ENCODE measurements around the gene ASIC1.
A peak's percentile ranks its signal among the peaks of the same experiment; 100 is the strongest.

ASIC1 gene

DNA sequence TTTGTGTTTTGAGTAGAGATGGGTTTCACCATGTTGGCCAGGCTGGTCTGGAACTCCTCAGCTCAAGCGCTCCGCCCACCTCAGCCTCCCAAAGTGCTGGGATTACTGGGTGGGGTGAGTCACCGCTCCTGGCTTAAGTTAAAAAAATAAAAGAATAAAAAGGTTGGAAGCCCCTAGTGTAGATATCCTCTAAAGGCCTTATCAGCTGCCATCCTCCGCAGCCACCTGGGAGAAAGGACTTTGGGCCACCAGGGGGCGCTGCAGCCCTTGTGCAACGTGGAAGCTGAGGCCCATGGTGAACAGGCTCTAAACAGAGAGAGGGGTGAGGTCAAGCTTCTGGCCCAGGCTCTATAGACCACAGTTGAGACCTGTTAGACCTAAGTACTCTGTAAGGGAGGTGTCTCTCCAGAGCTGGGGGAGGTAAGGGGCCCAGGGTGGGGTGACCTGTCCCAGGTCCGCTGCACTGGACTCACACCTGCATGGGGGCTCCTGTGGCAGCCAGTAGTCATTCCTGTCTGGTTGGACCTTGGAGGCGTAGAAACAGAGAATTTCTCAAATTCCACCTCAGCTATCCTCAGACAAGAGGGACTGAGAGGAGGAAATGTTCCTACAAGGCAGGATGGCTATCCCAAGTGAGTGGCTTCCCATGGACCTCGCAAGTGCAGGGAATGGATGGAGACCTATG, 18.1 kb upstream of the ASIC1 start:
- DNase-seq (ENCODE audit: low read depth, low spot score), result peak; percentile 74
- no peak overlapping the region for H3K4me3 ChIP-seq (ENCODE audit: low read length)

- no peak for DNase-seq (ENCODE audit: low read depth, low spot score)
Measured at GRCh38 chr12:50040657-50041056, 16.7 kb upstream of the ASIC1 start.

GRCh38 chr12:50041062-50041860, 16.1 kb upstream of the ASIC1 start:
- no peak for DNase-seq (ENCODE audit: low read depth, low spot score)
- H3K4me3 ChIP-seq (ENCODE audit: low read length), result no peak overlapping the region

More at GRCh38 chr12:50040657-50041056, 16.7 kb upstream of the ASIC1 start:
- no peak overlapping the region for H3K4me3 ChIP-seq (ENCODE audit: low read length)

GRCh38 chr12:50041962-50042361, 15.4 kb upstream of the ASIC1 start:
- no peak for DNase-seq (ENCODE audit: low read depth, low spot score)
- H3K4me3 ChIP-seq (ENCODE audit: low read length), result no peak overlapping the region

DNA sequence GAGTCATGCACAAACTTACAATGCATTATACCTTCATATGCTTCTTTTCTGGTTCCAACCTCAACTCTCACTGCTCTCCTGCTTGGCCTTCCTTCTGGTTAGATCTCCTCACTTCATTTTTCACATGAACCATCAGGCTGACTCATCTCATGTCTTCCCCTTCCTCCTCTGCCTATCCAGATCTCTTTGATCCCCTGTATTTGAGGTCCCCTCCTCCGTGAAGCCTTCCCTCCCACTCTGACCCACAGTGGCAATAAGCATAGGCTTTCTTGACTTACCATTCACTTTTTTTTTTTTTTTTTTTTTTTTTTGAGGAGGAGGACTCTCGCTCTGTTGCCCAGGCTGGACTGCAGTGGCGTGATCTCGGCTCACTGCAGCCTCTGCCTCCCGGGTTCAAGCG, 14.7 kb upstream of the ASIC1 start:
- no peak for DNase-seq (ENCODE audit: low read depth, low spot score)
- H3K4me3 ChIP-seq (ENCODE audit: low read length), result no peak overlapping the region

DNA sequence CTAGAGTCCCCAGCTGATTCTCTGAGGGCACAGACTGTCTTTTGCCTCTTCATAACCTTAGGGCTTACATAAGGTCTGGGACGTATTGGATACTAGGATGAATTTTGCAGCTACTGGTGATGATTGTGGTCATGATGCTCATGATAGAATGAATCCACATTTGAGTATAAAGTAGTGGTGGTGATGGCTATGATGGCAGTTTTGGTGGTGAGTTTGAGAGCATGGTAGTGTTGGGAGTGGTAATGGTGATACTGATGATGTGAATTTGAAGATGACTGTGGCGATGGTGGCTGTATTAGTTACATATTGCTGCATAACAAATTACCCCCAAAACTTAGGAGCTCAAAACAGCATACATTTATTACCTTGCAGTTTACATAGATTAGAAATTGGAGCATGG, 14.1 kb upstream of the ASIC1 start:
- no peak for DNase-seq (ENCODE audit: low read depth, low spot score)
- no peak overlapping the region for H3K4me3 ChIP-seq (ENCODE audit: low read length)

- no peak for DNase-seq (ENCODE audit: low read depth, low spot score)
- no peak overlapping the region for H3K4me3 ChIP-seq (ENCODE audit: low read length)
Measured at GRCh38 chr12:50043854-50044253, 13.5 kb upstream of the ASIC1 start.

DNA sequence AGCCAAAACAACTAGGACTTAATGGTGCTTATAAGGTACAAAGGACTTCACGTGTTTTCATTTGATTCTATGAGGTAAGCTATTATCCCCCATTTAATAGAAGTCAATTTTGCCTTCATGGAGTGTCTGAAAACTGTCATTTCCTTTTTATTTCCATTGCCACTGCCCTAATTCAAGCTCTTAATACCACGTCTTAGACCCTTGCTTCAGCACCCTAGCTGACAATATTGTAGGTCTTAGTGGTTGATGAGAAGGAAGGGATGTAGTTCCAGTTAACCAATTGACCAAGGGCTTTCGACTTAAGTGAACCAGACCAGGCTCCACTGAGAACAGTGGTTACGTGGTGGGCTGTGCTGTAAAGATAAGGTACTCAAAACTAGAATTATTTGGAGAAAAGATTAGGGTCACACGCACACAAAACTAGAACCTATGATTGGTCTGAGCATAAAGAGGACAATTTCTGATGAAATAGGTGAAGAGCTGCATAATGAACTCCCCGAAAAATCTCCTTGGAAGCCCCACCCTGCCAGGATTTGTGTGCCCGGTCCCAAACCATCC, 9.6 kb upstream of the ASIC1 start:
- H3K4me3 ChIP-seq (ENCODE audit: low read length), result no peak overlapping the region
- DNase-seq (ENCODE audit: low read depth, low spot score), result no peak

DNA sequence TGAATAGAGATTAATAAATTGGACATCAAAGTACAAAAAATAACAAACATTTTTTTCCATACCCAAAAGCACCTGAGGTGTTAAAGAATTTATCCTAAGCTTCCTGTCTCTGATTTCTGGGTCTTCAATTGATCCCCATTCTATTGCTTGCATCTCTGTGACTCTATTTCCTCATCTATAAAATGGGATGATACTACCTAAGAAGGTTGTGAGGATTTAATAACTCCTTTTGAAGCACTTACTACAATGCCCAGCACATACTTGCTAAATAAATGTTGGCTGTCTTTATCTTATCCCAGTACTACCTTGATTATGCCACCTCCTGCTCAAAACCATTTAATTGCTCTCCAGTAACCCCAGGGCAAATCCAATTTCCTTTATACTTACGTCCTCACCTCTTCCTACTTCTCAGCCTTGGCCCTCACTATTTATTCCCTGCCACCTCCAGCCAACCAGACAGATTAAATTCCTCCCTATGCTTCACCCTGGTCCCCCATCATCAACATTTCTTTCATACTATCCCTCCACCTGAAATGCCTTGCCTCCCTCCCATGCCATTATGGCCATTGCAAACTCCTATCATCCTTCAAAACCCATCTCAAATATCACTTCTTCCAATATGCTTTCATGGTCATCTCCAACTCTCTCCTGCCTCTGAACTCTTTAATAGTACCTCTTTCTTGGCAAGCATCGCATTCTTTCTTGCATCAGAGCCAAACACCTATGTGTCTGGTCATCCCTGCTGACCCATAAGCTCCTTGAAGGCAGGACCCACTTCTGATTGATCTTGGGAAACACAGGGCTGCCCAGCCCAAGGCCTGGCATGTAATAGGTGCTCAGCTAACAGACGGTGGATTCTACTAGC, 7.9 kb upstream of the ASIC1 start:
- H3K4me3 ChIP-seq (ENCODE audit: low read length), result no peak overlapping the region
- DNase-seq (ENCODE audit: low read depth, low spot score), result no peak

GRCh38 chr12:50050119-50050385, 7.3 kb upstream of the ASIC1 start:
- no peak for DNase-seq (ENCODE audit: low read depth, low spot score)
- H3K4me3 ChIP-seq (ENCODE audit: low read length), result no peak overlapping the region

- no peak overlapping the region for H3K4me3 ChIP-seq (ENCODE audit: low read length)
- DNase-seq (ENCODE audit: low read depth, low spot score), result no peak
Measured at GRCh38 chr12:50050410-50051098, 6.8 kb upstream of the ASIC1 start.

DNA sequence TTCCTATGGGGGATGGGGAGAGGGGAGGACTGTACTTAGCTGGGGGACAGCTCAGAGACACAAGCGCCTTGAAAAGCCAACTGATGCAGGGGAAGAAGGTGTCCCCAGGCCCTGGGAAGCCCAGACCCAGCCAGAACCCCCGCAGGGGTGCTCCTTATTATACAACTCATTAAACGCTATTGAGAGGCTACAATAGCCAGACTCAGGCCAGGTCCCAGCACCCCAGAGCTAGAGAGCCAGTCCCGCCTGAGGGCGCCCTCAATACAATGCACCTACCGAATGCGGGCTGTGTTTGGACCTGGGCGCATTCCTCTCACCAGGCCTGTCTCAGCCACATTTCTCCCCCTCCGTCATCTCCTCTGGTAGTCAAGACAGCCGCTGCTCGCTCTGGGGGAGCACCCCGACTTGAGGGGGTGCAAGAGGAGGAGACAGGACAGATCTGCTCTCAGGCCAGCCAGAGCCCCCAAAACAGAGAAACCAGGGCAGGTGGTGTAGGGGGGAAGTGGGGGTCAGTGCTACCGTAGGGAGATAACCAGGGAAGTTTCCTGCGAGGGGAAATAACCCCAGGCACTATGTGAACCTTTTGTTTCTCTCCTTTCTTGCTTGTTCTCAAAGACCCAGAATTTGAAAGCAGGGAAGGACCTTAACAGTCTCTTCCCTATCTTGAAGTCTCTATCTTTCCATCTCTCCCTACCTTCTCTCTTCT, 6.1 kb upstream of the ASIC1 start:
- H3K4me3 ChIP-seq (ENCODE audit: low read length), result no peak overlapping the region
- no peak for DNase-seq (ENCODE audit: low read depth, low spot score)

DNA sequence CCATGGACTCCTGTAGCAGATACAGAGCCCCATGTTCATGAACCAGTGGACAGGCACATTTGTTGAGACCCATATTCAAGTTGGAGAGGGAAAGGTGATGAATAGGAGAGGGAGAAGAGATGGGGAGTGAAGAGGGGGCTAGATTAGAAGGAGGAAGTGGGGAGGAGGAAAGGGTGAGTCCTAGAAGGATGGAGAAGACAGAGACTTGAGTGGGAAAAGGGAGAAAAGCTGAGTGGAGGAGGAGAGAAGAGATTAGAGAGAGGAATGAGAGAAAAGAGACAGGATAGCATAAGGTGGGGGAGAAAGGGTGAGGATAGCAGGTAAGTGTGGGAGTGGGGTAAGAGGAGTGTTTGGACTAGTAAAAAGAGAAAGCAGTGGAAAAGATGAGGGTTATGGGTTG, 4.9 kb upstream of the ASIC1 start:
- no peak for DNase-seq (ENCODE audit: low read depth, low spot score)
- H3K4me3 ChIP-seq (ENCODE audit: low read length), result no peak overlapping the region

DNA sequence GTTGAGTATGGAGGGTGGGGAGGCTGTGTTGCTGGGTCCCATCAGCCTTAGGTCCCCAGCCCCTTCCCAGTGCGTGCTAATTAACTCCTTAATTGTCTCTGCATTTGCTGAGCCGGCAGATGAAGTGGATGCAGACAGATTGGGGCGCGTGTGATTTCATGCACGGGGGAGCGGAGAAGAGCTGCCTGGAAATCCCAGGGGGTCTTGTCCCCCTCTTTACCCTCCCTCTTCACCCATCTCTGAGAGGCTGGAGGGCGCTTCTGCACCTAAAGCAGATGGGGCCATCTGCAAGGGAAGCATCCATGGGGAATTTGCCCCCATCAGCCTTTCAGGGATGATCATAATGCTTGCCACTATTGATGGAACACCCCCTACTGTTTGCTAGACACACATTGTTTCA, 4.4 kb upstream of the ASIC1 start:
- no peak for DNase-seq (ENCODE audit: low read depth, low spot score)
- H3K4me3 ChIP-seq (ENCODE audit: low read length), result no peak overlapping the region

DNA sequence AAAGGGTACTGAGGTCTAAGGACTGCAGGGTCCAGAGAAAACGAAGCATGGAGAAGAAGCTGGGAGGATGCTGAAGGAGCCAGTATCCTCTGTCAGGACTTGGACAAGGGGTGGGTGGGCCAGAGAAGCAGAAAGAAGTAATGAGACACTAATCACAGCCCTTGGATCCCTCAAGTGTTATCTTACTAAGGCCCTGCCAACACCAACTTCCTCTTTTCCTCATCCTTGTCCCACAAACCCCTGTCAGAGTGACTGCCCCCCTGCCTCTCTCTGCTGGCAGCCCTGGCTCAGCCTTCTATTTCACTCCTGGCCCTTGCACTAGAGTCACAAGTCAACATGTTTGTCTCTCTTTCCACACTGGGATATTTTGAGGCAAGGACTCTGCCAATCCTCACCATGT, 3.8 kb upstream of the ASIC1 start:
- DNase-seq (ENCODE audit: low read depth, low spot score), result no peak

DNA sequence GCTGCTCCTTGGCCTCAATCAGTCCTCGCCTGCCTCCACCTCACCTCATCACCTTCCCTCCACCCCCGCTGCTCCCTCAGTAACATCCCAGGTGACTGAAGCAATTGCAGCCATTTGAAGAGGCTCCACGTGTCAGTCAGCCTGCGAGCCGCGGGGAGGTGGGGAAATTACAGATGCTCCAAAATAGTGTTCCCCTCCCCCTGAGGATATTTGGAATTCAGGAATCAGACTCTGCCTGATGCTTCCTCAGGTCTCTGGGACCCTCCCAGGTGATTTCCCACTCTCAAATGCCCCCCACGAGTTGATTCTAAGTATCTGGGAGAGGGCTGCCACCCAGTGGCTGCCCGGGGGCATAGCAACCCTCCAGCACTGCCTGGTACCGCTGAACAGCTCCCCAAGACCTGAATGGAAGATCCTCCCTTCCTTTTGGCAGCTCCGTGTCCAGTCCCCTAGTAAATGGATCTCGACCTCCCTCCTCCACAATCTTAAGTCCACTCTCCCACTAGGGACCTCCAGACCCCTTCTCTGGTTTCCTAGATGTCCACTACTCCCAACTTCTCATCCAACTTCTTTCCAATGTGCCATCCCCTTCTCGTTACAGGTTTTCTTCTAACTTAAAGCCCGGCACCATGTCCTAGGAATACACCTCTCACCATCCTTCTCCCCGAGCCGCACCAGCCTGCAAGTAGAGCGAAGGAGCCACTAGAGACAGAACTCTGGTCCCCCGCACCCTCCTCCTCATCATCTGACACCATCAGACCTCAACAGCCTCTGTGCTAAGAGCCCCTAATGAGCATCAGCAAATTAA, 1.4 kb upstream of the ASIC1 start:
- peak overlapping the region; percentile 38 for H3K4me3 ChIP-seq (ENCODE audit: low read length)
- DNase-seq (ENCODE audit: low read depth, low spot score), result no peak

More for the DNA sequence above, 3.8 kb upstream of the ASIC1 start:
- H3K4me3 ChIP-seq (ENCODE audit: low read length), result no peak overlapping the region

GRCh38 chr12:50056639-50056976, 788 bp upstream of the ASIC1 start:
- H3K4me3 ChIP-seq (ENCODE audit: low read length), result peak overlapping the region; percentile 56
- DNase-seq (ENCODE audit: low read depth, low spot score), result no peak
